WTC11 (cell line): ENCODE results near the gene DNM1L. TPM values are rescaled to one million over a fixed set of nuclear protein-coding genes. Genes with fewer than 3 reads are reported as not detected.

Experiments
- ATAC-seq: fragments of 200-7000 bp; cut with Tn5 transposase; 2 replicates; pipeline ENCODE4 v1.10.0; 2021; ENCODE audit warnings: mild to moderate bottlenecking, moderate library complexity
- CTCF ChIA-PET: fragments of 300-600 bp; sonication (Branson Sonifier 250); formaldehyde crosslinking; loops from one replicate; lab custom pipeline; 2021; ENCODE audit warnings: antibody characterized with exemption; lab: Charles Lee
- POLR2A ChIA-PET: fragments of 350-600 bp; sonication (Branson Sonifier 250); formaldehyde crosslinking; loops from one replicate; lab custom pipeline; 2021; ENCODE audit warnings: antibody characterized with exemption; lab: Charles Lee
- DNase-seq: peaks from one replicate; pipeline ENCODE4 v3.0.0; 2021; ENCODE audit warnings: low spot score
- H3K27ac Mint-ChIP-seq: 2 replicates; pipeline ENCODE4 v1.8.0; 2021; ENCODE audit warnings: mixed read lengths
- H3K27me3 Mint-ChIP-seq: 2 replicates; pipeline ENCODE4 v1.8.0; 2021; ENCODE audit warnings: low read depth, mild to moderate bottlenecking, moderate library complexity, mixed read lengths
- H3K36me3 Mint-ChIP-seq: 2 replicates; pipeline ENCODE4 v1.8.0; 2021; ENCODE audit warnings: mixed read lengths
- H3K4me1 Mint-ChIP-seq: 2 replicates; pipeline ENCODE4 v1.8.0; 2022; ENCODE audit warnings: mixed read lengths
- H3K4me3 Mint-ChIP-seq: 2 replicates; pipeline ENCODE4 v1.8.0; 2021; ENCODE audit warnings: mild to moderate bottlenecking, moderate library complexity, mixed read lengths
- H3K9me3 Mint-ChIP-seq: 2 replicates; pipeline ENCODE4 v1.8.0; 2021; ENCODE audit warnings: mixed read lengths
- ATF2 ChIP-seq: sonication (generic); formaldehyde crosslinking; IDR thresholded peaks from 2 replicates; pipeline ENCODE4 v1.8.1; 2022; ENCODE audit warnings: low read depth, missing genetic modification reagents, borderline replicate concordance
- ATF6 ChIP-seq: sonication (generic); formaldehyde crosslinking; IDR thresholded peaks from 2 replicates; pipeline ENCODE4 v1.8.1; 2023; ENCODE audit warnings: mild to moderate bottlenecking, missing genetic modification reagents
- CBFB ChIP-seq: sonication (generic); formaldehyde crosslinking; IDR thresholded peaks from 2 replicates; pipeline ENCODE4 v1.8.1; 2022; ENCODE audit warnings: mild to moderate bottlenecking, low read depth, missing genetic modification reagents
- E2F5 ChIP-seq: sonication (generic); formaldehyde crosslinking; IDR thresholded peaks from 2 replicates; pipeline ENCODE4 v1.8.1; 2022; ENCODE audit warnings: mild to moderate bottlenecking, moderate library complexity, missing genetic modification reagents
- ESRRA ChIP-seq: sonication (generic); formaldehyde crosslinking; IDR thresholded peaks from 2 replicates; pipeline ENCODE4 v1.8.1; 2022; ENCODE audit warnings: mild to moderate bottlenecking, missing genetic modification reagents, borderline replicate concordance
- FOXJ3 ChIP-seq: sonication (generic); formaldehyde crosslinking; IDR thresholded peaks from 2 replicates; pipeline ENCODE4 v1.9.0; 2021; ENCODE audit warnings: missing genetic modification reagents, mild to moderate bottlenecking, borderline replicate concordance
- FOXP1 ChIP-seq: sonication (generic); formaldehyde crosslinking; IDR thresholded peaks from 2 replicates; pipeline ENCODE4 v1.8.0; 2022; ENCODE audit warnings: missing genetic modification reagents, mild to moderate bottlenecking, moderate library complexity, borderline replicate concordance
- KAT7 ChIP-seq: sonication (generic); formaldehyde crosslinking; IDR thresholded peaks from 2 replicates; pipeline ENCODE4 v1.8.1; 2023; ENCODE audit warnings: missing genetic modification reagents, mild to moderate bottlenecking, borderline replicate concordance
- MLX ChIP-seq: sonication (generic); formaldehyde crosslinking; IDR thresholded peaks from 2 replicates; pipeline ENCODE4 v1.8.1; 2023; ENCODE audit warnings: mild to moderate bottlenecking, missing genetic modification reagents, moderate library complexity
- MYBL2 ChIP-seq: sonication (generic); formaldehyde crosslinking; IDR thresholded peaks from 2 replicates; pipeline ENCODE4 v1.8.1; 2023; ENCODE audit warnings: mild to moderate bottlenecking, moderate library complexity, missing genetic modification reagents
- NFATC4 ChIP-seq: fragments of 250-450 bp; sonication (Bioruptor Pico); IDR thresholded peaks from 2 replicates; pipeline ENCODE4 v1.9.0; 2021; ENCODE audit warnings: mild to moderate bottlenecking
- NFE2L1 ChIP-seq: sonication (generic); formaldehyde crosslinking; IDR thresholded peaks from 2 replicates; pipeline ENCODE4 v1.8.1; 2023; ENCODE audit warnings: missing genetic modification reagents
- NR2C2 ChIP-seq: sonication (generic); formaldehyde crosslinking; IDR thresholded peaks from 2 replicates; pipeline ENCODE4 v1.8.0; 2022; ENCODE audit warnings: mild to moderate bottlenecking, missing genetic modification reagents
- OVOL2 ChIP-seq: fragments of 250-450 bp; sonication (Bioruptor Pico); IDR thresholded peaks from 2 replicates; pipeline ENCODE4 v1.9.0; 2021; ENCODE audit warnings: mild to moderate bottlenecking, borderline replicate concordance
- RORB ChIP-seq: fragments of 250-450 bp; sonication (Bioruptor Pico); IDR thresholded peaks from 2 replicates; pipeline ENCODE4 v1.9.0; 2021; ENCODE audit warnings: mild to moderate bottlenecking
- SP1 ChIP-seq: sonication (generic); formaldehyde crosslinking; conservative IDR thresholded peaks from 2 replicates; pipeline ENCODE4 v1.8.1; 2022; ENCODE audit warnings: missing genetic modification reagents
- TCF7 ChIP-seq: sonication (generic); formaldehyde crosslinking; IDR thresholded peaks from 2 replicates; pipeline ENCODE4 v1.8.0; 2022; ENCODE audit warnings: mild to moderate bottlenecking, low read depth, missing genetic modification reagents, moderate library complexity
- TEAD1 ChIP-seq: sonication (generic); formaldehyde crosslinking; IDR thresholded peaks from 2 replicates; pipeline ENCODE4 v1.8.0; 2022; ENCODE audit warnings: mild to moderate bottlenecking, missing genetic modification reagents
- ZBTB43 ChIP-seq: sonication (generic); formaldehyde crosslinking; IDR thresholded peaks from 2 replicates; pipeline ENCODE4 v1.8.1; 2023; ENCODE audit warnings: mild to moderate bottlenecking, missing genetic modification reagents
- ZNF416 ChIP-seq: fragments of 250-450 bp; sonication (Bioruptor Pico); IDR thresholded peaks from 2 replicates; pipeline ENCODE4 v1.9.0; 2021; ENCODE audit warnings: mild to moderate bottlenecking, inconsistent platforms
- ZNF425 ChIP-seq: fragments of 250-450 bp; sonication (Bioruptor Pico); conservative IDR thresholded peaks from 2 replicates; pipeline ENCODE4 v1.9.0; 2021; ENCODE audit warnings: mild to moderate bottlenecking
- ZNF532 ChIP-seq: fragments of 250-450 bp; sonication (Bioruptor Pico); IDR thresholded peaks from 2 replicates; pipeline ENCODE4 v1.9.0; 2021; ENCODE audit warnings: mild to moderate bottlenecking, borderline replicate concordance
- total RNA-seq: library from RNA; stranded (reverse); gene quantifications from 3 replicates; pipeline ENCODE4 v1.2.3, GENCODE V29; 2021

DNM1L gene
- total RNA-seq, 1 experiment from 2014 or later: 74.3 TPM

- TF ChIP-seq ZNF425 (CRISPR knock-in tag) (no peak), RORB (CRISPR knock-in tag) (no peak)
Measured at GRCh38 chr12:32706335-32707024, 27.4 kb downstream of the DNM1L start (continued).

- DNase-seq (no peak), ATAC-seq (no peak)
- Mint-ChIP-seq H3K27ac (no peak overlapping the region), H3K9me3 (no peaks in the 10 kb centered on the region), H3K4me3 (no peak overlapping the region), H3K27me3 (no peaks in the 10 kb centered on the region), H3K36me3 (peaks cover 20% of the 10 kb centered on the region), H3K4me1 (no peaks in the 10 kb centered on the region)
- TF ChIP-seq OVOL2 (CRISPR knock-in tag) (no peak), ZNF532 (CRISPR knock-in tag) (no peak), ATF6 (CRISPR knock-in tag) (no peak), KAT7 (no peak), E2F5 (CRISPR knock-in tag) (no peak), NR2C2 (CRISPR knock-in tag) (no peak), SP1 (CRISPR knock-in tag) (no peak), ZBTB43 (CRISPR knock-in tag) (no peak), TCF7 (no peak), NFATC4 (no peak), MYBL2 (CRISPR knock-in tag) (no peak), FOXJ3 (CRISPR knock-in tag) (no peak), FOXP1 (CRISPR knock-in tag) (no peak), ESRRA (CRISPR knock-in tag) (no peak), NFE2L1 (no peak), MLX (no peak), ZNF416 (no peak), CBFB (CRISPR knock-in tag) (no peak), TEAD1 (CRISPR knock-in tag) (no peak), ATF2 (CRISPR knock-in tag) (no peak)
- CTCF ChIA-PET: no interaction called here
- POLR2A ChIA-PET: interaction anchor here (0.6 kb wide), 1 partner anchor 257 kb away, joined by 3 read pairs; no protein-coding TSS in a partner anchor
Measured at GRCh38 chr12:32708926-32709325, 29.8 kb downstream of the DNM1L start.
